Panc1 (cell line): ENCODE data around the gene ZFHX3.

ENCODE experiments used
- POLR2AphosphoS5 ChIP-seq: IDR thresholded peaks from 2 replicates; pipeline ENCODE4 v1.6.1; 2012; ENCODE audit warnings: mild to moderate bottlenecking, low read depth, low read length, moderate library complexity
- REST ChIP-seq, 2 experiments: IDR thresholded peaks; 2 replicates each; pipeline ENCODE4 v1.6.1; 2011 to 2012; ENCODE audit warnings: low read depth in 2 of 2, control low read depth in 1 of 2, low read length in 1 of 2, mild to moderate bottlenecking in 1 of 2, moderate library complexity in 1 of 2; ENCODE audit not compliant: insufficient read depth in 1 of 2
- TCF7L2 ChIP-seq: IDR thresholded peaks from 2 replicates; pipeline ENCODE4 v1.6.1; 2011; ENCODE audit warnings: mild to moderate bottlenecking, low read depth, low read length, inconsistent platforms
- TF ChIP-seq, protein P1 (sequence below): fragments of 450-650 bp; IDR thresholded peaks from 2 replicates; pipeline ENCODE4 v1.5.1; 2017; ENCODE audit warnings: mild to moderate bottlenecking

- TF ChIP-seq TCF7L2, result no peak
- TF ChIP-seq, protein P1, sequence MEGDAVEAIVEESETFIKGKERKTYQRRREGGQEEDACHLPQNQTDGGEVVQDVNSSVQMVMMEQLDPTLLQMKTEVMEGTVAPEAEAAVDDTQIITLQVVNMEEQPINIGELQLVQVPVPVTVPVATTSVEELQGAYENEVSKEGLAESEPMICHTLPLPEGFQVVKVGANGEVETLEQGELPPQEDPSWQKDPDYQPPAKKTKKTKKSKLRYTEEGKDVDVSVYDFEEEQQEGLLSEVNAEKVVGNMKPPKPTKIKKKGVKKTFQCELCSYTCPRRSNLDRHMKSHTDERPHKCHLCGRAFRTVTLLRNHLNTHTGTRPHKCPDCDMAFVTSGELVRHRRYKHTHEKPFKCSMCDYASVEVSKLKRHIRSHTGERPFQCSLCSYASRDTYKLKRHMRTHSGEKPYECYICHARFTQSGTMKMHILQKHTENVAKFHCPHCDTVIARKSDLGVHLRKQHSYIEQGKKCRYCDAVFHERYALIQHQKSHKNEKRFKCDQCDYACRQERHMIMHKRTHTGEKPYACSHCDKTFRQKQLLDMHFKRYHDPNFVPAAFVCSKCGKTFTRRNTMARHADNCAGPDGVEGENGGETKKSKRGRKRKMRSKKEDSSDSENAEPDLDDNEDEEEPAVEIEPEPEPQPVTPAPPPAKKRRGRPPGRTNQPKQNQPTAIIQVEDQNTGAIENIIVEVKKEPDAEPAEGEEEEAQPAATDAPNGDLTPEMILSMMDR, result no peak
- no peak for TF ChIP-seq POLR2AphosphoS5
- TF ChIP-seq REST (IDR thresholded peaks at IDR 0.05; ENCODE audit: insufficient read depth in 1 of 2, low read depth in 2 of 2, low read length in 1 of 2), result no peak
Observed at GRCh38 chr16:73056921-73057290, 9.0 kb upstream of the ZFHX3 start.
